Measurements from ENCODE around the gene RBM33. TPM values are rescaled to one million over a fixed set of nuclear protein-coding genes. Genes with fewer than 3 reads are reported as not detected.

RBM33 gene
- total and polyA plus RNA-seq, 2 of the 8 experiments (the other 6 are each of a cell fraction or from before 2014, with no cell fraction given) = 16.5 to 64.6 TPM

GRCh38 chr7:155808549-155809331, 164.3 kb downstream of the RBM33 start (continued):
- peak; percentile 27 for TF ChIP-seq KDM4A (IDR thresholded peaks at IDR 0.05; ENCODE audit: low read depth, low read length, severe bottlenecking)
- TF ChIP-seq POLR2A (IDR thresholded peaks at IDR 0.05; ENCODE audit: control extremely low read depth in 1 of 2, low read depth in 2 of 2, low read length in 2 of 2) = no peak
- TF ChIP-seq SP4 (IDR thresholded peaks at IDR 0.05; ENCODE audit: low read length) = no peak
- no peak for TF ChIP-seq CHD7 (IDR thresholded peaks at IDR 0.05; ENCODE audit: insufficient replicate concordance, low read length)
- no peak for TF ChIP-seq ATF3 (IDR thresholded peaks at IDR 0.05; ENCODE audit: insufficient read depth, low read depth, low read length)
- no peak for TF ChIP-seq RXRA (IDR thresholded peaks at IDR 0.05; ENCODE audit: insufficient read depth, low read depth, low read length)
- TF ChIP-seq BCL11A (IDR thresholded peaks at IDR 0.05; ENCODE audit: low read depth in 2 of 2, low read length in 2 of 2) = no peak
- TF ChIP-seq RBBP5 (IDR thresholded peaks at IDR 0.05; ENCODE audit: borderline replicate concordance, low read depth, low read length) = no peak
- TF ChIP-seq TAF1 (IDR thresholded peaks at IDR 0.05; ENCODE audit: low read depth, low read length) = no peak
